ENCODE measurements around the gene HIVEP3. TPM values are rescaled to one million over a fixed set of nuclear protein-coding genes. Genes with fewer than 3 reads are reported as not detected.

The HIVEP3 gene
- total and polyA plus RNA-seq, 2 of the 13 experiments (the other 11 are each of a cell fraction or from before 2014, with no cell fraction given), result 0.05 TPM; not detected in 1

- no TSS peak for BruUV-seq (replicated peaks)
- Histone ChIP-seq H2AFZ (ENCODE audit: low read length) (no peak overlapping the region), H3K36me3 (replicated peaks in 1 of 2; ENCODE audit: control insufficient read depth in 1 of 2, insufficient read depth in 2 of 2, low read length in 2 of 2) (no peaks in the 10 kb centered on the region), H3K79me2 (ENCODE audit: insufficient read depth, low read length) (no peaks in the 10 kb centered on the region), H3K4me1 (ENCODE audit: insufficient read depth, low read length) (no peaks in the 10 kb centered on the region; the same call in 1 of the 2 replicates), H3K27ac (ENCODE audit: extremely low read length, insufficient read depth, low read length) (no peak overlapping the region), H3K4me2 (ENCODE audit: low read depth, low read length) (no peak overlapping the region), H3K4me3 (replicated peaks in 1 of 3; ENCODE audit: insufficient read depth in 1 of 3, low read depth in 2 of 3, low read length in 3 of 3) (no peak overlapping the region), H3K9me3 (ENCODE audit: low read length) (no peaks in the 10 kb centered on the region), H3K9ac (ENCODE audit: insufficient read depth, low read depth, low read length) (no peak overlapping the region), H4K20me1 (ENCODE audit: insufficient read depth, low read length) (no peaks in the 10 kb centered on the region), H3K27me3 (ENCODE audit: control insufficient read depth in 1 of 2, insufficient read depth in 2 of 2, low read length in 2 of 2) (no peaks in the 10 kb centered on the region; a peak in 2 of 5 replicates)
- FAIRE-seq (no peak), DNase-seq (ENCODE audit: low spot score) (no peak), ATAC-seq (no peak)
- intact Hi-C loops (cut with micrococcal nuclease; ENCODE audit: unreplicated experiment) (no loop called here), in situ Hi-C loops (cut with HindIII; ENCODE audit: extremely low pct_ligation_motif_present, low pct_unique_long_range_greater_than_20kb) (no loop called here)
- ChIA-PET POLR2A (no interaction called here), CTCF (ENCODE audit: low intra/inter-chr PET ratio, low total read pairs) (no interaction called here)
- peak in 1 of 2 experiments; percentile 65; a peak in 2 of 4 replicates for TF ChIP-seq MAFK (conservative IDR thresholded peaks at IDR 0.05 in 1 of 2, IDR thresholded peaks at IDR 0.05 in 1 of 2; ENCODE audit: low read length in 2 of 2)
- no peak for TF ChIP-seq CTCF (CRISPR knock-in tag; IDR thresholded peaks at IDR 0.05)
- 43% methylated on average over 8 of the region's 8 CpGs for WGBS (ENCODE audit: low lambda C conversion rate)
Measured at GRCh38 chr1:41889506-41890414, 29.0 kb downstream of the HIVEP3 start.

GRCh38 chr1:41888756-41889155 lies 30.0 kb downstream of the HIVEP3 start:
- H4K20me1 ChIP-seq (ENCODE audit: insufficient read depth, low read length), result no peaks in the 10 kb centered on the region
- 46% methylated on average over 4 of the region's 4 CpGs for WGBS (ENCODE audit: low lambda C conversion rate)
- DNase-seq (ENCODE audit: low spot score), result no peak
- in situ Hi-C loops (cut with HindIII; ENCODE audit: extremely low pct_ligation_motif_present, low pct_unique_long_range_greater_than_20kb), result no loop called here
- intact Hi-C loops (cut with micrococcal nuclease; ENCODE audit: unreplicated experiment), result no loop called here
- no peaks in the 10 kb centered on the region; the same call in 1 of the 2 replicates for H3K4me1 ChIP-seq (ENCODE audit: insufficient read depth, low read length)
- H3K27me3 ChIP-seq (ENCODE audit: control insufficient read depth in 1 of 2, insufficient read depth in 2 of 2, low read length in 2 of 2), result no peaks in the 10 kb centered on the region; a peak in 2 of 5 replicates
- no peak overlapping the region for H3K9ac ChIP-seq (ENCODE audit: insufficient read depth, low read depth, low read length)
- CTCF ChIA-PET (ENCODE audit: low intra/inter-chr PET ratio, low total read pairs), result no interaction called here
- H3K4me3 ChIP-seq (replicated peaks in 1 of 3; ENCODE audit: insufficient read depth in 1 of 3, low read depth in 2 of 3, low read length in 3 of 3), result no peak overlapping the region
- H3K79me2 ChIP-seq (ENCODE audit: insufficient read depth, low read length), result no peaks in the 10 kb centered on the region
- no peak overlapping the region for H3K27ac ChIP-seq (ENCODE audit: extremely low read length, insufficient read depth, low read length)
- no peaks in the 10 kb centered on the region for H3K9me3 ChIP-seq (ENCODE audit: low read length)
- no peak overlapping the region for H2AFZ ChIP-seq (ENCODE audit: low read length)
- no peak for ATAC-seq
- no peak overlapping the region for H3K4me2 ChIP-seq (ENCODE audit: low read depth, low read length)
- no TSS peak for BruUV-seq (replicated peaks)
- POLR2A ChIA-PET, result no interaction called here
- no peaks in the 10 kb centered on the region for H3K36me3 ChIP-seq (replicated peaks in 1 of 2; ENCODE audit: control insufficient read depth in 1 of 2, insufficient read depth in 2 of 2, low read length in 2 of 2)
- no peak for FAIRE-seq
- 0 out of 2 replicates have a peak, but pooled peaks have one; percentile 31 for TF ChIP-seq FOXA1 (IDR thresholded peaks at IDR 0.05)
- no peak for TF ChIP-seq FOXA1 (CRISPR knock-in tag; IDR thresholded peaks at IDR 0.05)
- no peak for TF ChIP-seq CREBL2 (CRISPR knock-in tag; IDR thresholded peaks at IDR 0.05; ENCODE audit: borderline replicate concordance)
- peak; percentile 44; the same call in 1 of the 2 replicates for TF ChIP-seq FOXP1 (IDR thresholded peaks at IDR 0.05)
- TF ChIP-seq FOXP1 (CRISPR knock-in tag; IDR thresholded peaks at IDR 0.05), result no peak
- TF ChIP-seq FOXJ3 (CRISPR knock-in tag; IDR thresholded peaks at IDR 0.05; ENCODE audit: borderline replicate concordance), result no peak
- TF ChIP-seq MNT (IDR thresholded peaks at IDR 0.05), result peak; percentile 43
- no peak for TF ChIP-seq ZNF816 (CRISPR knock-in tag; IDR thresholded peaks at IDR 0.05; ENCODE audit: borderline replicate concordance)

Measured in HepG2 (cell line).